GM13977 (cell line): Measurements from ENCODE around the gene POLR2H.
"Not testable (repeated sequence)": the region's sequence is repeated elsewhere in the genome, so short reads cannot be mapped to it uniquely, and the experiment has no call there.

Experiments used
- DNase-seq: peaks from one replicate; pipeline ENCODE4 v3.0.0; 2012; ENCODE audit warnings: low spot score
- in situ Hi-C: fragments of 300-500 bp; cut with MboI; formaldehyde crosslinking; loops from one replicate; pipeline ENCODE4 v1.12.0; 2022; ENCODE audit warnings: low sequenced_read_pairs, low pct_unique_long_range_greater_than_20kb, mixed read lengths, inconsistent platforms; ENCODE audit not compliant: unreplicated experiment
- TF ChIP-seq, protein P1 (sequence below): IDR thresholded peaks from 2 replicates; pipeline ENCODE4 v1.5.1; 2012; ENCODE audit warnings: mild to moderate bottlenecking, control low read depth; ENCODE audit not compliant: insufficient read depth; ENCODE audit errors: extremely low read depth, missing control alignments

Gene POLR2H

GRCh38 chr3:184338511-184338945 is 23.0 kb upstream of the POLR2H start:
- DNase-seq = no peak
- in situ Hi-C loops = no loop called here

GRCh38 chr3:184339001-184339400 is 22.5 kb upstream of the POLR2H start:
- in situ Hi-C loops = no loop called here
- TF ChIP-seq, protein P1, sequence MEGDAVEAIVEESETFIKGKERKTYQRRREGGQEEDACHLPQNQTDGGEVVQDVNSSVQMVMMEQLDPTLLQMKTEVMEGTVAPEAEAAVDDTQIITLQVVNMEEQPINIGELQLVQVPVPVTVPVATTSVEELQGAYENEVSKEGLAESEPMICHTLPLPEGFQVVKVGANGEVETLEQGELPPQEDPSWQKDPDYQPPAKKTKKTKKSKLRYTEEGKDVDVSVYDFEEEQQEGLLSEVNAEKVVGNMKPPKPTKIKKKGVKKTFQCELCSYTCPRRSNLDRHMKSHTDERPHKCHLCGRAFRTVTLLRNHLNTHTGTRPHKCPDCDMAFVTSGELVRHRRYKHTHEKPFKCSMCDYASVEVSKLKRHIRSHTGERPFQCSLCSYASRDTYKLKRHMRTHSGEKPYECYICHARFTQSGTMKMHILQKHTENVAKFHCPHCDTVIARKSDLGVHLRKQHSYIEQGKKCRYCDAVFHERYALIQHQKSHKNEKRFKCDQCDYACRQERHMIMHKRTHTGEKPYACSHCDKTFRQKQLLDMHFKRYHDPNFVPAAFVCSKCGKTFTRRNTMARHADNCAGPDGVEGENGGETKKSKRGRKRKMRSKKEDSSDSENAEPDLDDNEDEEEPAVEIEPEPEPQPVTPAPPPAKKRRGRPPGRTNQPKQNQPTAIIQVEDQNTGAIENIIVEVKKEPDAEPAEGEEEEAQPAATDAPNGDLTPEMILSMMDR = no peak
- no peak for DNase-seq

More at GRCh38 chr3:184338511-184338945, 23.0 kb upstream of the POLR2H start:
- TF ChIP-seq, protein P1 = no peak

DNA sequence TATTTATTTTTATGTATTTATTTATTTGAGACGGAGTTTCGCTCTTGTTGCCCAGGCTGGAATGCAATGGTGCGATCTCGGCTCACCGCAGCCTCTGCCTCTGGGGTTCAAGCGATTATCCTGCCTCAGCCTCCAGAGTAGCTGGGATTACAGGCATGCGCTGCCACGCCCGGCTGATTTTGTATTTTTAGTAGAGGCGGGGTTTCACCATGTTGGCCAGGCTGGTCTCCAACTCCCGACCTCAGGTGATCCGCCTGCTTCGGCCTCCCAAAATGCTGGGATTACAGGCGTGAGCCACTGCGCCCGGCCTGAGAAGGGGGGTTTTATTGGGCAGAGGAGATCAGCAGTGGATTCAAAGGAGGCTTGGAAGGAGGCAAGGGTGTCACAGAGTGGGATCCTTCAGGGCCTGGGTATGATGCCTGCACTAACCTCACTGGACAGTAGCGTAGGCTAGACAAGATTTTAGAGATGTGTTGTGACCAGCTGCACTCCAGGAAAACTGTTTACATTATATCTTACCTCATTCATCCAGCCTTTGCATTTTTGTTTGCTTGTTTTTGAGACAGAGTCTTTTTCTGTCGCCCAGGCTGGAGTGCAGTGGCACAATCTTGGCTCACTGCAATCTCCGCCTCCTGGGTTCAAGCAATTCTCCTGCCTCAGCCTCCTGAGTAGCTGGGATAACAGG is 21.9 kb upstream of the POLR2H start:
- DNase-seq, in situ Hi-C loops: not testable (repeated sequence)

DNA sequence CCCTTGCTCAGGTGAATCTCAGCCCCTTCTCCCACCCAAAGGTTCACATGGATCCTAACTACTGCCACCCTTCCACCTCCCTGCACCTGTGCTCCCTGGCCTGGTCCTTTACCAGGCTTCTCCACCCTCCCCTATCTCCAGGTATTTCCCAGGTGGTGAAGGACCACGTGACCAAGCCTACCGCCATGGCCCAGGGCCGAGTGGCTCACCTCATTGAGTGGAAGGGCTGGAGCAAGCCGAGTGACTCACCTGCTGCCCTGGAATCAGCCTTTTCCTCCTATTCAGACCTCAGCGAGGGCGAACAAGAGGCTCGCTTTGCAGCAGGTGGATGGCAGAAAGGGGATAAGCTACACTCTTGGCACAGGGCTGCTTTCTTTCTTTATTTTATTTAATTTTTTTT is 19.6 kb upstream of the POLR2H start:
- TF ChIP-seq, protein P1 = no peak
- in situ Hi-C loops = no loop called here

GRCh38 chr3:184343200-184343876 is 18.2 kb upstream of the POLR2H start:
- TF ChIP-seq, protein P1 = no peak
- in situ Hi-C loops = no loop called here
- DNase-seq = no peak

More for the DNA sequence above, 19.6 kb upstream of the POLR2H start:
- no peak for DNase-seq

DNA sequence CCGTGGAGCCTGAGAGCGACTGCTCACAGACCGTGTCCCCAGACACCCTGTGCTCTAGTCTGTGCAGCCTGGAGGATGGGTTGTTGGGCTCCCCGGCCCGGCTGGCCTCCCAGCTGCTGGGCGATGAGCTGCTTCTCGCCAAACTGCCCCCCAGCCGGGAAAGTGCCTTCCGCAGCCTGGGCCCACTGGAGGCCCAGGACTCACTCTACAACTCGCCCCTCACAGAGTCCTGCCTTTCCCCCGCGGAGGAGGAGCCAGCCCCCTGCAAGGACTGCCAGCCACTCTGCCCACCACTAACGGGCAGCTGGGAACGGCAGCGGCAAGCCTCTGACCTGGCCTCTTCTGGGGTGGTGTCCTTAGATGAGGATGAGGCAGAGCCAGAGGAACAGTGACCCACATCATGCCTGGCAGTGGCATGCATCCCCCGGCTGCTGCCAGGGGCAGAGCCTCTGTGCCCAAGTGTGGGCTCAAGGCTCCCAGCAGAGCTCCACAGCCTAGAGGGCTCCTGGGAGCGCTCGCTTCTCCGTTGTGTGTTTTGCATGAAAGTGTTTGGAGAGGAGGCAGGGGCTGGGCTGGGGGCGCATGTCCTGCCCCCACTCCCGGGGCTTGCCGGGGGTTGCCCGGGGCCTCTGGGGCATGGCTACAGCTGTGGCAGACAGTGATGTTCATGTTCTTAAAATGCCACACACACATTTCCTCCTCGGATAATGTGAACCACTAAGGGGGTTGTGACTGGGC is 16.8 kb upstream of the POLR2H start:
- TF ChIP-seq, protein P1 = no peak
- DNase-seq = no peak
- in situ Hi-C loops = no loop called here
